HCEC 1CT (cell line): ENCODE measurements around the gene SDC1.

Source experiments
- DNase-seq: peaks from one replicate; pipeline ENCODE4 v3.0.0-alpha.2; 2017

Gene SDC1

DNA sequence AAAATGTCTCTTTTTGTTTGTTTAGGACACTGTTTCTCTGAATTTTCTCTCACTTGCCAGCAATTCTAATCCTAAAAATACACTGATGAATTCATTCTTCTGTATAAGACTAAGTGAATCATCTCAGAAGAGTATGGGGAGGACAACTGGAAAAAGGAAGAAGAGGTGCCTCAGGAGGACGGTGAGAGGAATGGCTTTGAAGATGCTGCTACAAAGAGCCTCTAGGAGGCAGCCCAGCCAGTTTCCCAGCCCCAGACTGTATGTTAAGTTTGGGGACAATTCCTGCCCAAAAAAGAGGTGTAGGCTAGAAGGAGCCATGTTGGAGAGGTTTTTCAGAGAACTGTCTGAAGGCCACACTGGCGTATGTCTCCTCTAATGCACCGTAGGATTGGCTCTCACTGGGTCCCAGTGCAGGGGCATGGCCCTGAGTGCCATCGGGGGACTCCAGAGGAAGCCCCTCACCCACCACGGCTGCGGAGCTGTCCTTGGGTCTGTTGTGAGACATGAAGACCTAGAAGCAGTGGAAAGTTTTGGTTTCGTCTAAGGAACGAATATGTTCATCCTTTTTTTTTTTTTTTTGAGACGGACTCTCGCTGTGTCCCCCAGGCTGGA, 3.1 kb upstream of the SDC1 start:
- DNase-seq: peak; percentile 24

DNA sequence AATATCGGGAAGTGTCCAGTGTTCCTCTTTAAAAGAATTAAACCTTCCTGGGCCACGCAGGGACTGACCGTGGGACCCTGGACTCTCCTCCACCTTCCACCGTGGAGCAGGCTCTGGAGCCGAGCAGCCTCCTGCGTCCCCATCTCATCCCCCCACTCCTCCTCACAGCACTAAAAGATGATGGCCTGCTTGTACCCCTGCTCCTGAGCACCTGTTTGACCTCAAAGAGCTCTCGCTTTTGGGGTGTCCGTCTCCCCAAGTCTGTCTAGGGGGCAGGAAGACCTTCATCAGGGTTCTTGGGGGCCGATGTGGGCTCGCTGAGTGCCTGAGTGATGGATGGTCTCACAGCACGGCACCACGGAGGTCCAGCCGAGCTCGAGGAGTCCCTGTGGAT, 1.2 kb upstream of the SDC1 start:
- DNase-seq: no peak

DNA sequence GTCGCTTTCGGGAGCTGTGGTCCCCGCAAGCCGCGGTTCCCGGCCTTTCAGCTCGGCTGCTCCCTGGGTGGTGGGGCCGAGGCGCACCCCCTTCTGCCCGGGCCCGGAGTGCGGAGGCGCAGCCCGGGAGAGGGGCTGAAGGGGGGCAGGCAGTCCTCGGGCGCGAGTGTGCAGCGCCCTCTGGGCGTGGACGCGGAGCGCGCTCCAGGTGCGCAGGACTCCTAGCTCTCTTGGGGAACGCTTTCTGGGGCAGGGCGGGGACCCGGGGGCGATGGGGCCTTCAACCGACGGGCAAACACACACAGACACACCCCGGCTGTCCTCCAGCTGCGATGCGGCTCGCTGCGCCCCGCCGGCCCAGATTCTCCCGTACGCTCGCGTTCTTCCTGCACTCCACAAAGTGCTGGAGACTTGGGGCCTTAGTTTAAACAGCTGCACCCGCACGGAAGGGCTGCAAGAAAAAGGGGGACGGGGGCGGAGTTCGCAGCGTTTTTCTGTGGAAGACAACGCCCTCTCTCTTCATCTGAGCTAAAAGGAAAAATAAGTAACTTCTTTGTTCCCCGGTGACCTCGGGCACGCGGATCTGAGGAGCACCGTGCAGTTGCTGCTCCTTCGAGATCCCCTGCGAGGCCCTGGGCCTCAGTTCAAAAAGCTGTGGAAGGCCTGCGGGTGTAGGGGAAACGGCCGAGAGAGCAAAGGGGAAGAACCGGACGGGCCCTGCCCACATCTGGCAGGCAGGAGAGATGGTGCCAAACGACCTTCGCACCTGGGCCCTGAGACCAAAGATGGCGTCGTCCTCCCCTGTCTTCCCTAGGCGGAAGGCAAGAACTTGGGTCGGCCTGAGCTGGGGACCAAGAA, 593 bp upstream of the SDC1 start:
- DNase-seq: peak; percentile 43

DNA sequence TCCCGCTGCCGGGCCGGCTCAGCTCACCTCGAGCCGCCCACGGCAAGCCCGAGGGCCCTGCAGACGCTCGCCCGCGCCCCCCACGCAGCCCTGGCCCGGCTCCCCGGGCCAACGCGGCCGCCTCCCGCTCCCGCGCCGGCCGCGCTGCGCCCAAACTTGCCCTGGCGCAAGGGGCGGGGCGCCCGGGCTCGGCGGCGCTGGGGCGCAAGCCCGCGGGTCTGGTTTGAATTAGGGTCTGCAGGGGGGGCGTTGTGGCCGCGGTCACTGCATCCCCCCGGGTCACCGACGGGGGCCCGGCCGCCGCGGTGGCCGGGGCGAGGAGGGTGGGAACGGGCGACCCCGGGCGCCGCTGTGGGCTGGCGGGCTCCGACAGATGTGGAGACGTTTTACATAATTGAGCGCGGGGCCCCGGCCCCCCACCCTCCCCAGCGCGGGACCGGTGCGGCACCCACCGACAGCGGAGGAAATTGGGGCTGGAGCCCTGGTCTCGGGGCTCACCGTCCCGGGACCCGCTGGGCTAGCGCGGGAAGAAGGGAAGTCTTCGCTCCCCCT, 690 bp downstream of the SDC1 start:
- DNase-seq: no peak

DNA sequence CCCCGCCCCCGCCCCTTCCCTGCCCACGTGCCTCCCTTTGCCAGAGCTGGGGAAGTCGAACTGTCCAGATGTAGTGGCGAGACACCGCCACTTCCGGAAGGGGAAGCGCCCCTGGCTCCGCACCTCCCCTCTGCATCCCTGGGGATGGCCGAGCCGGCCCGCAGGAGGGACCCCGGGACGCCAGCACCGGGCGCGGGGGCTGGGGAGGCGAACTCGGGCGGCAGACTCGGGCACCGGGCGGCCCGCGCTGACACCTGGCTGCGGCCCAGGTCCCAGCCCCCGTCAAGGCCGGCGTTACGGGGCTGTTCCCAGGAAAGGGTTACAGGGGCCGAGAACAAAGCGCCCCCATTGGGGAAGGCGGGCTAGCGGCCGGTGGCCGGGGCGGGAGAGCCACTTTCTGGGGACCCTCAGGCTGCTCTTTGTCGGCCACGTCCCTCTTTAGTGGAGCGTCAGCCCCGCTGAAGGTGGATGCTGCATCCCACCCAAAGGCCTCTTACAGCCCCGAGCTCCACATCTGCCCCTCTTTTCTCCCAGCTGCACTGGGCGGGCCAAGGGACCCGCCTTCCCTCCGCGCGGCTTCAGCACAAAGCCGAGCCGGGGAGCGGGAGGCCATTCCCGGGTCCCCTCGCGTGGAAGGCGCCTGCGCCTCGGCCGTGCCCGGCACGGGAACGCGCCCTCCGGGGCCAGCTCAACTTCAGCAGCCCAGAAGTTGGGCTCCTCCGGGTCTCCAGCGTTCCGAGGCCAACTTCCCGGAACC, 1.3 kb downstream of the SDC1 start:
- peak; percentile 46 for DNase-seq

DNA sequence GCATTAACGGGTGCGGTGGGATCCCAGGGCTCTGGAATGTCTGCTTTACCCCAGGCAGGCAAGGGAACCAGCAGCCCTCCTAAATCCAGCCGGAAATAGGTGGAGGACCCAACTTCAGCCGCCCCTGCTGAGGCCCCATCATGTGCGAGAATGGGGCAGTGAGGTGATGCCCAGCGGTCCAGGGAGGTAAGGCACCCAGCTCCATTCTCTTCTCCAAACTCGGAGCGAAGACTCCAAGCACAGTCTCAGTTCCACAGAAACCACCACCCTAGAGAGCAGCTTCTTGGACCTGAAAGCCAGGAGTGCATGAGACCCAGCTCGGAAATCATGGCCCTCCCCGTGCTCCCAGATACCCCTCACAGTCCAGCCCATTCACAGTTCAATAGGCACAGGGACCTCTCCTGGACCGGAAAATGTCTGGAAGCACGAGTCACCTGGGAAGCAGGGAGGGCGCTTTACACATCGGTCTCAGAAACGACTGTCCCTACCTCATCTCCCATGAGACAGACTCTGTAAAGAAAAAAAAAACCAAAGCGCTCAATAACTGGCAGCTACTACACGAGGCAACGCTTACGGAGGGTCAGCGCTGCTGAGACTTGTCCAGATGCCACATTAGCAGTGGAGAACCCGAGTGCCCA, 2.0 kb downstream of the SDC1 start:
- no peak for DNase-seq

DNA sequence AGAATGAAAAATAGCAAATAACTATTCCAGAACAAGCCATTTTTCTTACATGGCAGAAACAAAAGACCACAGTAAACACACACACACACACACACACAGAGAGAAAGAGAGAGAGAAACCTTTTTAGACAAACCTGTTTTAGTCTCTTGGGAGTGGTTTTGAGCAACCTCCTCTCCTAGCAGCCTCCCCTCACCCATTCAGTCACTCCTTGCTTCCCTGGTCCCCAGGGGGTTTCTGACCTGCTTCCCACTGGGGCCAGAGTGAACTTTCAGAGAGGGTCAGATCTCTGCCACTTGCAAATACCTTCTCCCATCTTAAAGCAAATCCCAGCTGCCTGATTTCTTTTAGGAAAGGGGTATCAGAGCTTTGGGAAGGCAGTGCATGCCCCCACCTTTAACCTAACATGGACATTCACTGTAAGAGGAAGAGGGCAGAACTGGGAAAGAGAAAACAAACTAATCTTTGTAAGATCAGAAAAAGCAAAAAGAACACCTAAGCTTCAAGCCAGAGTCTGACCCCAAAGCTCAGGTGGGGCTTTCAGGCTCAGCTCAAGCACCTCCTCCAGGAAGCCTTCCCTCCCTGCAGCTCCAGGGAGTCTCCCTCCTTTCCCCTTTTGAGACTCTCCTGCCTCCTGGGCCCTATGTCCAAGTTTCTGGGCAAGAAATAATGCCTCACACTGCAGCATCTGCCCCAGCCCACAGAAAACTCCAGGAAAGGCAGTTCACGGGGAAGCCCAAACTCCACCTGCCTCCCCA, 2.7 kb downstream of the SDC1 start:
- DNase-seq: no peak

DNA sequence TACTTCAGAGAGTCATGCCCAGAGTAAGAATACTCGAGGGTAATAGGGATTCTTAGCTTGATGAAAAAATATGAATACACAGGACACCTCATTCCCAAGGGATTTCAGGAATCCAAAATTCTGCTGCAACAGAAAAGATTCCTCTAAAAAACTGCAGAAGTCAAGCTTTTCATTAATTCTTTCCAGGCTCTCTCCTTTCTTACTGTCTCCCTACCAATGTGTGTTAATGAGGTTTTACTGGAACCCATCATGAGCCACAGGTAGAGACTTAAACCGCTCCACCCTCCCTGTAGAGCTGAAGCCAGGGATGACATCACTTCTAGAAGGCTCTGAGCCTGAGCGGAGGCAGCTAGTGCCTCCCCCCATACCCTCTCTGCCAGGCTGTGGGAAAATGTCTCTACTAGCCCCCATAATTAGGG, 3.4 kb downstream of the SDC1 start:
- peak; percentile 58 for DNase-seq

DNA sequence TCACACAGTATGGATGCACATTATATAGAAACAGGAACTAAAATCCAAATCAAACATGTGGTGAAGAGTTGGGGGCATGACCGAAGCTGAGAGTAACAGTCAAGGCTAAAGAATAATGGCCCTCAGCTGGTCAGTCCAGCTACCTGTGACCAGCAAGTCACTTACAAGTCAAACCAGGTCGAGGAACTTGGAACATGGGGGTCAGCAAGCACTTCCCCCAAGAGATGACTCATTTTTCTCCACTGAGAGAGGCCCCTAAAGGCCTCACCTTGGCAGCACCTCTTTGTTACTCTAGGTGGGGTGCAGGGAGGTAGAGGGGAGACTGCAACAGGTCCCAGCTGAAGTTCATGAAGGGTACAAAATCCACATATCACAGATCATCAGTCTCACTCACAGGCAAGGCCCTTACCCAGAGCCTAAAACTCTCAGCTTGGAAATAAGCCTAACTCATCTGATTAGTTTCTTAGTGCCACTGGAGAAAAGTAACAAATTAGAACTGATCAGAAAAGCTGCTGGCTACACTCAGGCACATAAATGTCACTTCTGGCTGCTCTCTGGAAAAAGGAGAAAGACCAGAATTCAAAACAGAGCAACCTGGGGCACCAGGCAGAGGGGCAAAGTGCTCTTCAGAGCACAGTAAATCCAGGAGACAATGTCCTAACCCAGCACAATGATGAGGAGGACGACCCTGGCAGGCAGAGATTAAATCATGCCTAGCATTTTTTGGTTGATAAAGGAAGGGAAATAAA, 4.0 kb downstream of the SDC1 start:
- DNase-seq: no peak

DNA sequence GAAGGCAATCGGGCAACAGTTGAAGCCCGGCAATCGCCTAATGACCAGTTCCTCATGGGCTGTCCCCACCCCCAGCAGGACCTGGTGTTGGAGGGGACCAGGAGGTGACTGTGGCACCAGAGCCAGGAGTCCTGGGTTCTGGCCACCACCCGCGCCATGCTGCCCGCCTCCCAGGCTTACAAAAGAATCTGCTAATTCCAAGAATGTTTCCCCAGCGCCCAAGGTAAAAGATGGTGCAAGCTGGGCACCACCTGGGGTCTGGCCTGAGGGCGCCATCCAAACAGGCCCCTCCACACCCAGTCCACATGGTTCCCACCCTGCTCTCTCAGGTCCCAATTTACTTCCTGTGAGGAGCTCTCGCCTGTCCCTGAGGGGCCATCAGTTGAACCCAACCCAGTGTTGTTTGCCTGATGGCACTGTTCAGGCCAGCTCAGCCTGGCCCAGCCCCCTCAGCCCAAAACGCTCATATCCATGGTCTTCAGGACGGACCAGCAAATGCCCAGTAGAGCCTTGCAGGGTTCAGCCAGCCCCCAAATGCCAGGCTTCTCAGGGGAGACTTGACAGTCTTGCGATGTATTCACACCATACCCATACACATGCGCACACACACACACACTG, 5.1 kb downstream of the SDC1 start:
- no peak for DNase-seq

DNA sequence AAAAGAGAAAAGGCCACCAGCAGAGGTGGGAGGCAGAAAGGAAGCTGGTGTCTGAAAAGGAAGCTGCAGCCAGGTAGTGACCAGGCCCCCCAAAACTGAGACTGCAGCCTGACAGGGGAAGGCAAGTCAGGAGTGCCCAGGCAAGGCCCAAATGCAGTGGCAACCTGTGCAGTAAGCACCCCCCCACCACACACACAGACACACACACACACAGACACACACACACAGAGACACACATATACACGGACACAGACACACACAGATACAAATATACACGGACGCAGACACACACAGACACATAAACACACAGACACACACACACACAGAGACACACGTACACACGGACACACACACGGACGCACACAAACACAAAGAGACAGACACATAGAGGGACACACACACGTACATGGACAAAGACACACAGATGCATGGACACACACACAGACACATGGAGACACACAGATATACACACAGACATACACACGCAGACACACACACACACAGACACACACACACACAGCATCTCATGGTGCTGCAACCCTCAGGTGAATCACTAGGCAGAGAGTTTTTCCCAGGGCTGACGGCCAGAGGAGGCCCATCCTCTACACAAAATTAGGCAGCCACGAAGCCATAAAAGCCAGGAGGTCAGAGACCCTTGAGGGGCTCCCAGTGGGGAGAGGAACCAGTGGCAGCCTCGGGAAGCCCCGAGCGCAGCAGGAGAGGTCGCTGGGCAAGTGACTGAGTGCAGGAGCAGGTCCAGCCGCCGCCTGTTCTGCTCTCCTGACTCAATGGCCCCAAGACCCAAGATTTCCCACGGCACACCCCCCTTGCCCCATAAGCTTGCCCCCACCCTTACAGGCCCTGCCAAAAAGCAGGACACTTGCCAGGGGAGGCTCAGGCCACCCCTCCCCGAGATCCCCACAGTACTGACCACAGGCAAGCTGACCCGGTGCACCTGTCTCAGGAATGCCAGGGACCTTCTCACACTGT, 6.3 kb downstream of the SDC1 start:
- DNase-seq: no peak

DNA sequence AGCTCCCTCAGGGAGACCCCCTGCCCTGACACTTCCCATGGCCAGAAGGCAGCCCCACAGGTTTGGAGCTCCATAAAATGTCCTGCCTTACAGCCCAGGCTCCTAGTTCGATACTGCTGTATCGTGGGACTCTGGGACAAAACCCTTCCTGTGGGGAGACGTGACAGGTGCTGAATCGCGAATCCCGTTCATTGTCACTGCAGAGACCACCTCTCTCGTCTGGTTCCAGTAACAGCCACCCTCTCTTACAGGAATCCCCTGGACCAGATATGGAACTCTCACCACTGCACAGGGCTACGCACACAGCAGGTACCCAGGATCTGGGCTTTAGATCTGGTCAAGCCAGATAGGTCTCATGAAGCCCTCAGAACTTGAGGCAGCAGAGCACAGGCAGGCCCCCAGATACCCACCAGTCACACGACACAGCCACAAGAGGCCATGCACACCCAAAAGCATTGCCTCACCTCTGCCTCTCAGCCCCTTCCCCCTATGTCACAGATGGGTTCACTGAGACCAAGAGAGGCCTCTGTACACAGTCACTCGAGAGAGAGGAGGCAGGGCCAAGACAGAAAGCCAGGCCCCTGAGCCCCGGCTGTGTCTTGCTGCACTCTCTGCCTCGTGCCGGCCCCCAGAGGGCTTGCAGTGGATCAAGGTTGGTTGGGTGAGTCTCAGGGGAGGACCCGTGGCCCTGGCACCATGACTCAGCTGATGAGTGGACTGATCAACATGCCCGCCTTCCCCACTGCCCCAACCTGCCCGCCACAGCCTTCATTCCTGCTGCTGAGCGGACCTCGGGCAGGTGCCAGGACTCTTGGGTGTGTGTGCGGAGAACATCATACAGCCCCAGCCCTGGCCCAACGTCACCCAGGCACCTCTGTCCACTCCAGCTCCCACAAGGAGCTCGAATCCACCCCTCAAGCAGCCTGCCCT, 7.6 kb downstream of the SDC1 start:
- no peak for DNase-seq

DNA sequence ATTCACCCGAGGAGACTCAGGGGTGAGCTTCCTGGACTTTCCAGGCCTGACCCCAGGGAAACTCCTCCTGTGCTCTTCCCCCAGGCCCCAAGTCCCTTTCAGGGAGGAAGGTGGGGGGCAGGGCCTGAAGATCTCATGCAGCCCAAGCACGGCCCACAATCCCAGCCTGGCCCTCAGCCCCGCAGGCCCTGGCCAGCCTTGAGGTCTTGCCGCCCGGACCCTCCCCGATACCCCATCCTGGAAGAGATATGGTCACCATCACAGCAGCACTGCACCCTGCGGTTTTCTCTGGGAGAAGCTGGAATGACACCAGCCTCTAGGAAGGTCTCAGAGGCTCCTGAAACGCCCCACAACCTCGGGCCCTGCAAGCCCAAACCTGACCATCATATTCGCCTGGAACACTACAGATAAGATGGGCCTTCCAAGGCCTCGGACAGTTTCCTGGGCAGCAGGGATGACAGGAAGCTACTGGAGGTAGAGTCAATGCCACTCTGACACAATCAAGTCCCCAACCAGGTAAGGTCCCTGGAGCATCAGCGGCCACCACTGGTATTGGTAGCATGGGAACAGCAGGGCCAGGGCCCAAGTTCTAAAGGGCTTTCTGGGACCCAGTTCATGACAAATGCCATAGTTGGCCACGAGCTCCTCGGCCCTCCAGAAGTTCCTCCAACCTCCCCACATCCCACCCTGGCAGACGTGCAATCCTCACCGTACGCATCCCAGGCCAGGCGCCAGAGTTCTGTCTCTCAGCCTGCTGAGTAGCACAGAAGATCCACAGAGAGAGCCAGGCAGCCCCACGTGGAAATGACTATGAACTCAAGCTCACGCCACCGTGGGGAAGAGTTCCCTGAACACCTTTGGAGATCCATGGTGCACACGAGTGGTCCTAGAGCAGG, 8.6 kb downstream of the SDC1 start:
- DNase-seq: no peak

DNA sequence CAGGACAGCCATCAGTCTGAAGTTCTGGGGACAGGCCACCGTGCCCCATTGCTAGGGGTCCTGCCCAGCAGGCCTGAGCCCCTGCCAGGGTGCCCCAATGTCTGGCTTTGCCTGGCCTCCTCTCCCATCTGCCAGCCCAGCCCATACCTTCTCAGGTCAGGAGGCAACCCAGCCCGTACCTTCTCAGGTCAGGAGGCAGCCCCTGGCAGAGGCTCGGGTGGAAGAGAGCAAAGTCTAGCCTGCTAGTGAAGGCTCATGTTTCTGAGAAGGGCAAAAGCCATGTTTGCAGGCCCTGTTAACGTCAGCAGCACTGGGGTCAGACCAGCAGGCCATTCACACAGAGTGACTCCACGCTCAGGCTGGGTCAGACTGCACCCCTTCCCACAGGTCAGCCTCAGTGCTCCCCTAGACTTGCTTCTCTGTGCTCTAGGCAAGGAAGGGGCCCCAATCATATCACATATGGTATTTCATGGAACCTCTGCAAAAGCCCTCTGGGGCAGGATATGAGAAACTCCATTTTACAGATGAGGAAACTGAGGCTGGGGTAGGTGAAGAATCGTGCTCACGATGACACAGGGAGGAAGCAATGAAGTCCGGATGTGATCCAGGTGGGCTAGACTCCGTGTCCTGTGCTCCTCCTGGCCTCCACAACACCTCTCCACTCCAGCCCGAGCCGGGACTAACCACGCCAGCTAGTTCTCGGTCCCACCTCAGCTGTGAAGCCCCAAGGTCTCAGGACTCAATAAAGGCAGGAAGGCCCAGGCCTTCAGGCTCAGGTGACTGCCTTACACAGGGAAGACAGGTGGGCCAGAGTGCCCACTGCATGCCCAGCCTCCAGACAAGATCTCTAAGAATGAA, 9.5 kb downstream of the SDC1 start:
- DNase-seq: no peak

DNA sequence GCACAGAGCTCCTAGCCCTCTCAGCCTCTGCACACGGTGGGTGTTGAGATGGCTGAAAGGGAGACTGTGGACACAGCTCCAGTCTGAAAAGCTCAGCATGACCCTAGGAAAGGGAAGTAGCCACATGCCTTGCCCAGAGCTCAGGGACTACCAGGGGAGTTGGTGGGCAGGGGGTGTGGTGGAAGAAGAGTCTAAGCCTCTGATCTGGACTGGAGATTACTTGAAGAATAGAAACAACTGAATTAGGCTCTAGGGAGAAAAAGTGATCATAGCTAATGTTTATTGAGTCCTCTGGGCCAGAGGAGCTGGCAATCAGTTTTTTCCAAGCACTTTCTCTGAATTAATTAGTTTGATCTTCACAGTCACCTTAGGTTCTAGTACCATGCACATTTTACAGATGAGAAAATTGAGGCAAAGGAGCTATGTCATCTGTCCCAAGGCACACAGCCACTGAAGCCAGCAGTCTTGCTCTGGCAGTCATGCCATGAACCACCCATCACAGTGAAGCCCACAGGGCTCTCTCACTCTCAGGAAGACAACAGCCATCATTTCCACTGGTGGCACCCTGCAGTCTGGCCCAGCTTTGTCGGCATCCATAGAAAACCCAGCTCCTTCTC, 10.3 kb downstream of the SDC1 start:
- no peak for DNase-seq
